Colonic mucosa (tissue), 4 donors: ENCODE measurements around the gene GPR156. TPM values are rescaled to one million over a fixed set of nuclear protein-coding genes. Genes with fewer than 3 reads are reported as not detected.

Experiments
- DNase-seq: peaks from one replicate; pipeline ENCODE4 v3.0.0-alpha.2; 2020
- H3K27ac ChIP-seq: fragments of 200-600 bp; one replicate; pipeline ENCODE4 v1.8.0; 2021
- H3K27me3 ChIP-seq: fragments of 200-600 bp; one replicate; pipeline ENCODE4 v1.8.0; 2021
- H3K36me3 ChIP-seq: fragments of 200-600 bp; one replicate; pipeline ENCODE4 v1.8.0; 2021
- H3K4me1 ChIP-seq: fragments of 200-600 bp; one replicate; pipeline ENCODE4 v1.8.0; 2021; ENCODE audit warnings: mild to moderate bottlenecking
- H3K4me3 ChIP-seq: fragments of 200-600 bp; one replicate; pipeline ENCODE4 v1.8.0; 2021
- H3K9ac ChIP-seq, 2 donors: one replicate each; pipeline ENCODE4 v1.7.0; 2013; ENCODE audit warnings: control low read depth in 2 of 2, low read depth in 2 of 2, low read length in 2 of 2
- H3K9me3 ChIP-seq: fragments of 200-600 bp; one replicate; pipeline ENCODE4 v1.8.0; 2021
- CTCF ChIP-seq: fragments of 200-600 bp; IDR thresholded peaks from one replicate; pipeline ENCODE4 v1.8.0; 2022; ENCODE audit warnings: antibody characterized with exemption, mild to moderate bottlenecking
- intact Hi-C: fragments of 100-400 bp; cut with DNase I; formaldehyde crosslinking; loops from one replicate; pipeline ENCODE4 v1.14.1; 2022
- total RNA-seq, 2 donors: library from RNA; stranded (reverse); fragmentation: NEBNext Ultra II Directional in 1 of 2; extraction: Animal tissue kit (Norgen Biotek cat#: 25700) in 1 of 2; gene quantifications; one replicate each; pipeline ENCODE4 v1.2.1, GENCODE V29; 2021
- donor health status: healthy.
- donor health status: DM: no; HTN: no; CAD: no.
- donor health status: DM: no; HTN: no; CAD: no.

The GPR156 gene
- total RNA-seq, 2 donors from 2014 or later: 0.07 TPM; not detected in 1

GRCh38 chr3:120153294-120153693 lies 131.7 kb downstream of the GPR156 start:
- intact Hi-C loops: no loop called here
- no peaks in the 10 kb centered on the region for H3K27me3 ChIP-seq
- H3K9me3 ChIP-seq: peaks cover 7% of the 10 kb centered on the region
- no peak for DNase-seq
- no peaks in the 10 kb centered on the region for H3K4me1 ChIP-seq
- H3K27ac ChIP-seq: no peak overlapping the region
- H3K9ac ChIP-seq: no peak overlapping the region
- H3K36me3 ChIP-seq: no peaks in the 10 kb centered on the region
- no peak for TF ChIP-seq CTCF
- no peak overlapping the region for H3K4me3 ChIP-seq

- H3K4me1 ChIP-seq: peaks cover 6% of the 10 kb centered on the region
- H3K27me3 ChIP-seq: no peaks in the 10 kb centered on the region
- H3K9me3 ChIP-seq: peaks cover 7% of the 10 kb centered on the region
- peak; percentile 75 for DNase-seq
- no peak overlapping the region for H3K9ac ChIP-seq
- no peak for TF ChIP-seq CTCF
- intact Hi-C loops: no loop called here
- no peak overlapping the region for H3K4me3 ChIP-seq
- H3K27ac ChIP-seq: peak overlapping the region; percentile 32
- H3K36me3 ChIP-seq: no peaks in the 10 kb centered on the region
Observed at GRCh38 chr3:120151791-120152190, 133.2 kb downstream of the GPR156 start.

GRCh38 chr3:120148187-120148949 lies 136.7 kb downstream of the GPR156 start:
- Histone ChIP-seq H3K9ac (no peak overlapping the region), H3K27ac (peak overlapping the region; percentile 53), H3K36me3 (no peaks in the 10 kb centered on the region), H3K4me1 (peaks cover 6% of the 10 kb centered on the region), H3K4me3 (no peak overlapping the region), H3K27me3 (no peaks in the 10 kb centered on the region), H3K9me3 (no peaks in the 10 kb centered on the region)
- no peak for DNase-seq
- no peak for TF ChIP-seq CTCF
- intact Hi-C loops: no loop called here

- no peaks in the 10 kb centered on the region for H3K36me3 ChIP-seq
- peak; percentile 83 for DNase-seq
- no peak overlapping the region for H3K4me3 ChIP-seq
- TF ChIP-seq CTCF: no peak
- peaks cover 6% of the 10 kb centered on the region for H3K4me1 ChIP-seq
- H3K27me3 ChIP-seq: no peaks in the 10 kb centered on the region
- peak overlapping the region; percentile 55 for H3K27ac ChIP-seq
- intact Hi-C loops: no loop called here
- H3K9ac ChIP-seq: no peak overlapping the region
- no peaks in the 10 kb centered on the region for H3K9me3 ChIP-seq
Observed at GRCh38 chr3:120147072-120147871, 137.8 kb downstream of the GPR156 start.

- no peak overlapping the region for H3K4me3 ChIP-seq
- H3K9ac ChIP-seq: no peak overlapping the region
- no peaks in the 10 kb centered on the region for H3K9me3 ChIP-seq
- H3K36me3 ChIP-seq: no peaks in the 10 kb centered on the region
- no peak overlapping the region for H3K27ac ChIP-seq
- DNase-seq: no peak
- TF ChIP-seq CTCF: no peak
- peaks cover 6% of the 10 kb centered on the region for H3K4me1 ChIP-seq
- intact Hi-C loops: no loop called here
- H3K27me3 ChIP-seq: no peaks in the 10 kb centered on the region
Observed at GRCh38 chr3:120145542-120146285, 139.3 kb downstream of the GPR156 start.
